ENCODE measurements around the gene NAA15.
"Not testable (repeated sequence)": the region's sequence is repeated elsewhere in the genome, so short reads cannot be mapped to it uniquely, and the experiment has no call there.

The NAA15 gene

DNA sequence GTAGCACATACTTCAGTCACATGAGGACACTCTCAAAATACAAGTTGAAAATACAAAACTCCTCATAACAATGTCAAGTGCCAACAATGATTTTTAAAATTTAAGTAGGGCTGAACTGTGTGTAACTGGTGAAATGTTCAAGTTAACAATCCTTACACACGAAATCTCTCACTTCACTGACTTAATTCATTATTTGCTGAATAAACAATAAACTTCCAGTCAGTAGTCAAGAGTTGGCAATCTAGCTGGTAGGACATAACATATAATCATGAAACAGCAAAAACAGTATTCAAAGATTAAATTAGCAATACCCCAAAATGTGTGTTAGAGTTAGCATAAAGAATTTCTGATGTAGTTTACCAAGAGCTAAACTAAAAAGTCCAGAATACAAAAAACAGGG is 150.7 kb downstream of the NAA15 start:
- no peak for DNase-seq (ENCODE audit: low read depth)

DNA sequence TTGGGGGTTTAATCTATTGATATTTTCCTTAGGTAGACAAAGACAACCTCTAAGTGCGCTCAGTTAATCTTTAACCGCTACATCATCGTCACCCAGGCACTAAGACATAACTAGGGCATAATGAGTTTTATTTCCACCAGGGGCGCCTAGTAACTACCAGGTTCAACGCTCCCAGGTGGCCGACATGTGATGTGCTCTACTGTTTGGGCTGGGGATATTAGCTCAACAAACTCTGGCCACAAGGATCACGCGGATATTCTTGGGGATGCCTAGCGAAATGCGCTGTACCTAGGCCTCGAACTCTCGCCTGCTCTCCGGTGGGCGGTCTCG is 151.7 kb downstream of the NAA15 start:
- DNase-seq (ENCODE audit: low read depth): peak; percentile 26

DNA sequence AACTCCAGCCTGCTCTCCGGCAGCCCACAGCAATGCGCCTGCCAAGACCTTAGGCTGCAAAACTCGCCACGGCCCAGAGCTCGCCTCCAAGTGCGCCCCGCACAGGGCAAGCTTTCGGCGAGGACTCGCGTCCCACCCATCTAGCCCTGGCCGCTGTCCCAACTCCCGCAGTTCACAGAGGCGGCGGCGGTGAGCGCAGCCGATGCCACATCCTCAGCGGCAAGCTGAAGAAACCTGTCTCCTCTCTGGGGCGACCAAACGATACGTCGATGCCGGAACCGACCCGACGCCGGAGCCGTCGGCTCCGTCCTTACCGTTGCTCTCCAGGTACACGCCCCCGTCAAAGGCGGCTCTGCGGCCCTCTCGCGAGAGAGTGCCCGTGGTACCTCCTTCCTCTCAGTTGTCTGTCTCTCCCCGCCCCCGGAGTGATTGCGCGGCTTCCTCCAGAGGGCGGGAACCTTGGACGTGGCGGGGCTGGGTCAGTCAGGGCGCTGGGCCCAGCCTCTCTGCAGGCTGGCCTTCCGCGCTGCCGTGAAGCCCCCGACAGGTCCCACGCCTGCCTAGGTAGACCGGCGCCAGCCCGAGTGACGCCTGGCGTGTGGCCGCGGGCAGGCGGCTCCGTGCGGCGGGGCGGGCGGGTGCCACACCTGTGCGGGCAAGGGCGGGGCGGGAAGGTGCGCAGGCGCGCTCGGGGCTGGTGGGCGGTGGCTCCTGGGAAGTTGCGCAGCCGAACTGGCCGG is 152.2 kb downstream of the NAA15 start:
- peak; percentile 84 for DNase-seq (ENCODE audit: low read depth)

DNA sequence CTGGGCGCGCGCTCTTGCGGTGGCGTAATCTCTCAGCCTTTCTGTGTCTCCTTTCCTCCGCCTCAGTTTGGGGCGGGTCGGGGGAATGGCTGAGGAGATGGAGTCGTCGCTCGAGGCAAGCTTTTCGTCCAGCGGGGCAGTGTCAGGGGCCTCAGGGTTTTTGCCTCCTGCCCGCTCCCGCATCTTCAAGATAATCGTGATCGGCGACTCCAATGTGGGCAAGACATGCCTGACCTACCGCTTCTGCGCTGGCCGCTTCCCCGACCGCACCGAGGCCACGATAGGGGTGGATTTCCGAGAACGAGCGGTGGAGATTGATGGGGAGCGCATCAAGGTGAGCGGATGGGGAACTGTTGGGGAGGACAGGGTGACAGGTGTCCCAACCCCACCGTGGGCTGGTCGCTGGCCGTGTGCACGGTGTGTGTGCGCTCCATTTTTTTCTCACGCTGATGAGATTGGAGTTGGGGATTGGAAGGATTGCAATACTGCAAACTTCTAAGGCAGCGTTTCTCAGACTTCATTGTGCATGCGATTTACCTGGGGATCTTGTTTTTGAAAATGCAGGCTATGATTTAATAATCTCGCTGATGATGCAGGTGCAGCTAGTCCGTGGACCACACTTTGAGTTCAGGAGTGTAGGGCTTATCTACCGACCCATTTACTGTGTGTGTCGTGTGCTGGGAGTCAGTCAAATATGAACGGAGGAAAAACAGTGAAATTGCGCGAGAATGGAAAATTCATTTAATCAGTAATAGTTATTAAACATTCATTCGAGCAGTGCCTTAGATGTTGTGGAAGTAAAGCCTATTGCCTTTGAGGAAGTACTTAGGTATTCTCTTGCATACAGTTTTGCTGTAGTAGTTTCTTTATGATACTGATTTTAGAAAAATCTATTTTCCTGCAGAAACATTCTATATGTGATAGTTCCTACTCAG is 153.1 kb downstream of the NAA15 start, which contains the start of gene RAB33B:
Gene RAB33B (plus strand): TSS at position 11 of the 935 bp plus-strand sequence. CDS start 75 bp downstream, at position 86.
- peak; percentile 47 for DNase-seq (ENCODE audit: low read depth)

DNA sequence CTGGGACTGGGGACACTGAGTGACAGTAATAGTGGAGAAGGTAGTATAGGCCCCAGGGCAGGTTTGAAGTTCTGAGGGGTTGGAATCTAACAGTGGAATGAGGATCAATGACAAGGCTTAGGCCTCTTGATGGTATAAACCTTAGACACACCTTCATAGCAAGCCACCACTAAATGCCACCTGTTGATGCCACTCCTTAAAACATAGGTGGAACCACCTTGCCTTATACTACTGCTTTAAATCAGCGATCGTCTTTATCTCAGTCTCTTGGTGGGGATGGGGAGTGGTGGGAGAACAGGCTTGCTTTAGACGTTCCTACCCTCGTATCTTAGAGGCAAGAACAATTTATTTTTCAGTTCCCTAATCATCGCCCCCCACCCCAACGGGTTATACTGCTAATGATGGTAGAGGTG is 153.8 kb downstream of the NAA15 start:
- DNase-seq (ENCODE audit: low read depth): no peak

DNA sequence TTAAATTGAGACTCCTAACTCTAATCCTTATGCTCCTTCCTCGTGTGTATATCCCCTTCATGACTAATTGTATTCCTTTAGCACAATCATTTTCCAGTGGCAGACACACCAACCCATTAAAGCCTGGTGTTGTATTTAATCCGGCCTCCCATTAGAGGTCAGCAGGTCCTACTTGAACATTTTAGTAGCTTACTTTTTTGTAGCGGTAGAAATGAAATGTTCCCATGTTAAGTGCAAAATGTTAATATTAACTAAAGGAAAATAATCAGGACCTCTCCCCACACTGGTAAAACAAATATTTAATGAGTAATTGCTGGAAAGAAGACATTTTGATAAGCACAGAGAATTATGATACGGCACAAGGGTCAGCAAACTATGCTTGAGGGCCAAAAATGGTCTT is 156.0 kb downstream of the NAA15 start:
- no peak for DNase-seq (ENCODE audit: low read depth)

DNA sequence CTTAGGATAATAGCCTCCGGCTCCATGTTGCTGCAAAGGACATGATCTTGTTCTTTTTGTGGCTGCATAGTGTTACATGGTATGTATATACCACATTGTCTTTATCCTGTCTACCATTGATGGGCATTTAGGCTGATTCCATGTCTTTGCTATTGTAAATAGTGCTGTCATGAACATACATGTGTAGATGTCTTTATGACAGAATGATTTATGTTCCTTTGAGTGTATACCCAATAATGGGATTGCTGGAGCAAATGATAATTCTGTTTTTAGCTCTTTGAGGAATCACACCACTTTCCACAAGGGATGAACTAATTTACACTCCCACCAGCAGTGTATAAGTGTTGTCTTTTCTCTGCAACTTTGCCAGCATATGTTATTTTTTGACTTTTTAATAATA is 157.2 kb downstream of the NAA15 start:
- DNase-seq (ENCODE audit: low read depth): no peak

DNA sequence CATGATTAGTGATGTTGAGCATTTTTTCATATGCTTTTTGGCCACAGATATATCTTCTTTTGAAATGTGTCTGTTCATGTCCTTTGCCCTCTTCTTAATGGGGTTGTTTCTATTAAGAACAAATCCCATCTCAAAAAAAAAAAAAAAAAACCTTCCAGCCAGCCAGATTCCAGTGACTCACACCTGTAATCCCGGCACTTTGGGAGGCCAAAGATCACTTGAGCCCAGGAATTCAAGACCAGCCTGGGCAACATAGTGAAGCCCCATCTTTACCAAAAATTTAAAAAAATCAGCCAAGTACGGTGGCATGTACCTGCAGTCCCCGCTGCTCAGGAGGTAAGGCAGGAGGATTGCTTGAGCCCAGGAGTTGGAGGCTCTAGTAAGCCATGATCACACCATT is 157.7 kb downstream of the NAA15 start:
- no peak for DNase-seq (ENCODE audit: low read depth)

DNA sequence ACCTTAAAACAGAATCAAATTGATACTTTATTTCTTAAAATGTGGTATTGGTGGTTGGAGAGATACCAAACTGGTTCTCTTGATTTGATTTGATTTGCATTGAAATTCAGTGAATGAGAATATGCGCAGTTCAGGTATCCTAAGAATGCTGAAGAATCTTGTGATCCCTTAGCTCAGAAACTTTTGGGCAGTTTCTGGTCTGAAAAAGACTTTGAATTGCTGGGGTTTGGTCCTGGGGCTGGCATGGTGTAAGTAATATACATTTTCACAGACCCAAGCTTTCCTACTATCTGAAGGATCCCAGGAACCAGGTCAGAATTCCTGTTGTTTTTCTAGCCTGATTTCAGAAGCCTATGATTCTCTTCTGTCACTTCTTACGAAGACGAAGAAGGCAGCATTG is 159.3 kb downstream of the NAA15 start:
- no peak for DNase-seq (ENCODE audit: low read depth)

DNA sequence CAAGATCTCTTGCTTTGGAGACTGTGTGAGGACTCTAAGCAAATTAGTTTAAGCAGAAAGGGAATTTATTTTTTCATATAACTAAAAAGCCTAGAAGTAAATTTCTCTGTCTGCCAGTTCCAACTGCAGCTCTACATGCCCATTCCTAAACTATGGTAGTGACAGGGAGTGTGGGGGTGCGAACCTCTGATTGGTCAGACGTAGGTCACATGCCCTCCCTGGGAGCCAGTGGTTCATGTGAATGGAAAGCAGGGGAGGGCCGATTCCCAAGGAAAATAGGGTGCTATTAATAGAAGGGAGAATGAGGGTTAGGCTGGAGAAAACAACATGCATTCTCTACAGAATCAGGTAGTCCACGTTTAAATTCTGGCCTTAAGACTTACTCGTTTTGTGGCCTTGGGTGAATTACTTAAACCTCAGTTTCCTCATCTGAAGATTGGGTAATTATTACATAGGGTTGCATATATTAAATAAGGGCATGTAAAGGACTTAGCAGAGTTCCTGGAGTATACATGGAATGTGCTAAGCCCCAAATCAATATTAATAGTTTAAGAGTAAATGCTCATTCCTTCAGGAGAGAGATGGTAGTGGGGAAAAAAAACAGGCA is 159.8 kb downstream of the NAA15 start:
- DNase-seq (ENCODE audit: low read depth): no peak

DNA sequence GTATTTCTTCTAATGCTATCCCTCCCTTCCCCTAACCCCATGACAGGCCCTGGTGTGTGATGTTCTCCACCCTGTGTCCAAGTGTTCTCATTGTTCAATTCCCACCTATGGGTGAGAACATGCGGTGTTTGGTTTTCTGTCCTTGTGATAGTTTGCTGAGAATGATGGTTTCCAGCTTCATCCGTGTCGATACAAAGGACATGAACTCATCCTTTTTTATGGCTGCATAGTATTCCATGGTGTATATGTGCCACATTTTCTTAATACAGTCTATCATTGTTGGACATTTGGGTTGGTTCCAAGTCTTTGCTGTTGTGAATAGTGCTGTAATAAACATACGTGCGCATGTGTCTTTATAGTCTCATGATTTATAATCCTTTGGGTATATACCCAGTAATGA is 163.2 kb downstream of the NAA15 start:
- DNase-seq (ENCODE audit: low read depth): not testable (repeated sequence)

DNA sequence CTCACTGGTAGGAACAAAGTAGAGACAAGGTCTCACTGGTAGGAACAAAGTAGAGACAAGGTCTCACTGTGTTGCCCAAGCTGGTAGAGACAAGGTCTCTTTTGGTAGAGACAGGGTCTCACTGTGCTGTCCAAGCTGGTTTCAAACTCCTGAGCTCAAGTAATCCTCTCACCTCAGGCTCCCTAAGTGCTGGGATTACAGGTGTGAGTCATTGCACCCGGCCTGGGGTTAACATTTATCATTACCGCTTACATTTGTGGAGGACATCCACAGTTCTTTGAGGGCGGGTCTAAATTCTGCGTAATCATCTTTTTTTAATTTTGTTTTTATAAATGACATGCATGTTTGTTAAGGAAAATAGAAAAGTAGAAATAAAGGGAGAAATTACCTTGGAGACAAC is 164.6 kb downstream of the NAA15 start:
- DNase-seq (ENCODE audit: low read depth): no peak

DNA sequence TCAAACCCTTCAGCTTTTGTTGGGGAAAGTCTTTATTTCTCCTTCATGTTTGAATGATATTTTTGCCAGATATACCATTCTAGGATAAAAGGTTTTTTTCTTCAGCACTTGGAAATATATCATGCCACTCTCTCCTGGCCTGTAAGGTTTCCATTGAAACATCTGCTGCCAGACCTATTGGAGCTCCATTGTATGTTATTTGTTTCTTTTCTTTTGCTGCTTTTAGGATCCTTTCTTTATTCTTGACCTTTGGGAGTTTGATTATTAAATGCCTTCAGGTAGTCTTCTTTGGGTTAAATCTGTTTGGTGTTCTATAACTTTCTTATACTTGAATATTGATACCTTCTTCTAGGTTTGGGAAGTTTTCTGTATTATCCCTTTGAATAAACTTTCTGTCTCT is 167.5 kb downstream of the NAA15 start:
- DNase-seq (ENCODE audit: low read depth): not testable (repeated sequence)

DNA sequence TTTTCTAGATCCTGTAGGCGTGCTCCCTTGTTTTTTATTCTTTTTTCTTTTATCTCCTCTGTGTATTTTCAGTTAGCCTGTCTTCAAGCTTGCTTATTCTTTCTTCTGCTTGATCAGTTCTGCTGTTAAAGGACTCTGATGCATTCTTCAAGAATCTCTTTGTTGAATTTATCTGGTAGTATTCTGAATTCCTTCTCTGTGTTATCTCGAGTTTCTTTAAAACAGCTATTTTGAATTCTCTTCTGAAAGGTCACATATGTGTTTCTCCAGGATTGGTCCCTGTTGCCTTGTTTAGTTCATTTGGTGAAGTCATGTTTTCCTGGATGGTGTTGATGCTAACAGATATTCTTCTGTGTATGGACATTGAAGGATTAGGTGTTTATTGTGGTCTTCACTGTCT is 167.9 kb downstream of the NAA15 start:
- no peak for DNase-seq (ENCODE audit: low read depth)

Measured in GM04503 (cell line).